ENCODE results near the gene FAM170B.

- TF ChIP-seq CTCF (IDR thresholded peaks at IDR 0.05) (no peak), POLR2AphosphoS5 (IDR thresholded peaks at IDR 0.05) (no peak), POLR2A (IDR thresholded peaks at IDR 0.05) (no peak), EP300 (IDR thresholded peaks at IDR 0.05) (no peak)
Observed at GRCh38 chr10:49131507-49132361, 2.1 kb downstream of the FAM170B start.

Data from sigmoid colon (tissue), 4 donors.